Measurements from ENCODE around the gene OR7A10.
"Not testable (repeated sequence)": the region's sequence is repeated elsewhere in the genome, so short reads cannot be mapped to it uniquely, and the experiment has no call there.

OR7A10 gene

GRCh38 chr19:14817052-14817451 lies 31.7 kb downstream of the OR7A10 start:
- Mint-ChIP-seq H3K9me3 (no peaks in the 10 kb centered on the region), H3K27me3 (peaks cover 4% of the 10 kb centered on the region), H3K36me3 (ENCODE audit: low read depth) (no peaks in the 10 kb centered on the region), H3K27ac (no peak overlapping the region), H3K4me3 (no peak overlapping the region), H3K4me1 (ENCODE audit: low read depth) (no peaks in the 10 kb centered on the region)

- Mint-ChIP-seq H3K36me3 (ENCODE audit: low read depth) (no peaks in the 10 kb centered on the region), H3K4me3 (no peak overlapping the region), H3K9me3 (no peaks in the 10 kb centered on the region), H3K4me1 (ENCODE audit: low read depth) (no peaks in the 10 kb centered on the region), H3K27ac (no peak overlapping the region), H3K27me3 (no peaks in the 10 kb centered on the region)
Measured at GRCh38 chr19:14814982-14815652, 33.6 kb downstream of the OR7A10 start.

GRCh38 chr19:14809272-14810057 lies 39.3 kb downstream of the OR7A10 start:
- Mint-ChIP-seq H3K27ac (no peak overlapping the region), H3K4me3 (no peak overlapping the region), H3K27me3 (peaks cover 6% of the 10 kb centered on the region), H3K36me3 (ENCODE audit: low read depth) (no peaks in the 10 kb centered on the region), H3K9me3 (no peaks in the 10 kb centered on the region), H3K4me1 (ENCODE audit: low read depth) (no peaks in the 10 kb centered on the region)

GRCh38 chr19:14804765-14805164 lies 44.0 kb downstream of the OR7A10 start:
- Mint-ChIP-seq H3K36me3 (ENCODE audit: low read depth) (no peaks in the 10 kb centered on the region), H3K27ac (no peak overlapping the region), H3K9me3 (no peaks in the 10 kb centered on the region), H3K4me1 (ENCODE audit: low read depth) (no peaks in the 10 kb centered on the region), H3K4me3 (no peak overlapping the region), H3K27me3 (peaks cover 10% of the 10 kb centered on the region)

GRCh38 chr19:14798760-14799159 lies 50.0 kb downstream of the OR7A10 start:
- Mint-ChIP-seq H3K9me3 (no peaks in the 10 kb centered on the region), H3K27me3 (peaks cover 20% of the 10 kb centered on the region), H3K4me3 (no peak overlapping the region), H3K4me1 (ENCODE audit: low read depth) (no peaks in the 10 kb centered on the region), H3K27ac (no peak overlapping the region), H3K36me3 (ENCODE audit: low read depth) (no peaks in the 10 kb centered on the region)

- H3K4me1 Mint-ChIP-seq (ENCODE audit: low read depth) = no peaks in the 10 kb centered on the region
- no peaks in the 10 kb centered on the region for H3K9me3 Mint-ChIP-seq
- no peak overlapping the region for H3K27ac Mint-ChIP-seq
- peaks cover 20% of the 10 kb centered on the region for H3K27me3 Mint-ChIP-seq
- H3K36me3 Mint-ChIP-seq (ENCODE audit: low read depth) = no peaks in the 10 kb centered on the region
- H3K4me3 Mint-ChIP-seq = no peak overlapping the region
Measured at GRCh38 chr19:14796021-14796420, 52.7 kb downstream of the OR7A10 start.

GRCh38 chr19:14795078-14795721 lies 53.5 kb downstream of the OR7A10 start:
- Mint-ChIP-seq H3K9me3 (no peaks in the 10 kb centered on the region), H3K27me3 (peaks cover 18% of the 10 kb centered on the region), H3K4me1 (ENCODE audit: low read depth) (no peaks in the 10 kb centered on the region), H3K27ac (no peak overlapping the region), H3K36me3 (ENCODE audit: low read depth) (no peaks in the 10 kb centered on the region), H3K4me3 (no peak overlapping the region)

GRCh38 chr19:14792250-14792649 lies 56.5 kb downstream of the OR7A10 start:
- not testable (repeated sequence) for H3K36me3 Mint-ChIP-seq (ENCODE audit: low read depth); H3K4me1 Mint-ChIP-seq (ENCODE audit: low read depth); H3K27ac Mint-ChIP-seq; H3K4me3 Mint-ChIP-seq; H3K9me3 Mint-ChIP-seq
- H3K27me3 Mint-ChIP-seq = peaks cover 16% of the 10 kb centered on the region

Measured in stimulated activated naive CD8-positive, alpha-beta T cell treated with anti-CD3 and anti-CD28 coated beads, Interleukin-15, Interleukin-2, amounts not matched to agents 100 ng/mL and 50 ng/mL, for 24 hours (primary cell).